Heart left ventricle (tissue), 13 donors: ENCODE results near the gene KRTAP5-6.

ENCODE experiments used
- POLR2A ChIP-seq, 2 donors: fragments of 450-650 bp; IDR thresholded peaks; one replicate each; pipeline ENCODE4 v1.6.1; 2017; ENCODE audit warnings: antibody characterized with exemption in 2 of 2, mild to moderate bottlenecking in 2 of 2, moderate library complexity in 2 of 2
- TF ChIP-seq, protein P1 (sequence below), 12 donors: fragments of 200-600 bp; sonication (generic) in 4 of 12; IDR thresholded peaks; one replicate each; pipeline versions ENCODE4 v1.5.0 to v1.8.0; 2018 to 2022; ENCODE audit warnings: antibody characterized with exemption in 12 of 12, mild to moderate bottlenecking in 5 of 12
- donor health status: ischemic (EF 13 %, LVEDD 7.1; RV severe dilation, severe dysfunction).
- donor health status: DM: no; HTN: yes; CAD: no.
- donor health status: DM: no; HTN: no; CAD: no.
- donor health status: ischemic (EF 25% LVEDD 6.9; RV normal size, moderate dysfunction).
- donor health status: ischemic (EF 25% LVEDD 5.7; RV mildly dilated, moderate dysfunction).
- donor health status: ischemic (EF 35%, LVEDD 5.7; RV mildly dilated, moderate dysfunction).
- donor health status: nonischemic (EF 11% LVEDD 7.7; RV severe dilation, severe dysfunction).
- donor health status: DM: yes; HTN: yes; CAD: no.
- donor health status: PGD.
- donor health status: ischemic (EF 29% LVEDD 5.4; RV normal size, mild dysfunction).
- donor health status: nonischemic (EF 23%, LVEDD 6.1; RV moderate dilation, normal function).

DNA sequence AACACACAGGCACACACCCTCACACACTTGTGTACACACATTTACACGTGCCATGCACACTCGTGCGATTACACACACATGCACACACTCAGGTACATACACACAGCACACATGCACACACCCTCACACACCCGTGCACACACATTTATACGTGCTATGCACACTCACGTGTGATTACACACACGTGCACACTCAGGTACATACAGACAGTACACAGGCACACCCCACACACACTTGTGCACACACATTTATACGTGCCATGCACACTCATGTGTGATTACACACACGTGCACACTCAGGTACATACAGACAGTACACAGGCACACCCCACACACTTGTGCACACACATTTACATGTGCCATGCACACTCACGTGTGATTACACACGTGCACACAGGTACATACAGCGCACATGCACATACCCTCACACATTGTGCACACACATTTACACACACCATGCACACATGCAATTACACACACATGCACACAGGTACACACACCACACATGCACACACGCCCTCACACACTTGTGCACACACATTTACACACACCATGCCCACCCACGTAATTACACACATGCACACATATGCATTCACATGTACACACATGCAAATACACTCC, 48.8 kb downstream of the KRTAP5-6 start:
- TF ChIP-seq, protein P1, sequence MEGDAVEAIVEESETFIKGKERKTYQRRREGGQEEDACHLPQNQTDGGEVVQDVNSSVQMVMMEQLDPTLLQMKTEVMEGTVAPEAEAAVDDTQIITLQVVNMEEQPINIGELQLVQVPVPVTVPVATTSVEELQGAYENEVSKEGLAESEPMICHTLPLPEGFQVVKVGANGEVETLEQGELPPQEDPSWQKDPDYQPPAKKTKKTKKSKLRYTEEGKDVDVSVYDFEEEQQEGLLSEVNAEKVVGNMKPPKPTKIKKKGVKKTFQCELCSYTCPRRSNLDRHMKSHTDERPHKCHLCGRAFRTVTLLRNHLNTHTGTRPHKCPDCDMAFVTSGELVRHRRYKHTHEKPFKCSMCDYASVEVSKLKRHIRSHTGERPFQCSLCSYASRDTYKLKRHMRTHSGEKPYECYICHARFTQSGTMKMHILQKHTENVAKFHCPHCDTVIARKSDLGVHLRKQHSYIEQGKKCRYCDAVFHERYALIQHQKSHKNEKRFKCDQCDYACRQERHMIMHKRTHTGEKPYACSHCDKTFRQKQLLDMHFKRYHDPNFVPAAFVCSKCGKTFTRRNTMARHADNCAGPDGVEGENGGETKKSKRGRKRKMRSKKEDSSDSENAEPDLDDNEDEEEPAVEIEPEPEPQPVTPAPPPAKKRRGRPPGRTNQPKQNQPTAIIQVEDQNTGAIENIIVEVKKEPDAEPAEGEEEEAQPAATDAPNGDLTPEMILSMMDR (IDR thresholded peaks at IDR 0.05), result no peak
- TF ChIP-seq POLR2A (IDR thresholded peaks at IDR 0.05), result no peak
